KOPT-K1 (cell line): ENCODE results near the gene B3GNT7.
"Not testable (repeated sequence)": the region's sequence is repeated elsewhere in the genome, so short reads cannot be mapped to it uniquely, and the experiment has no call there.

ENCODE experiments used
- H3K27ac ChIP-seq: fragments of 200-600 bp; sonication (generic); 2 replicates; pipeline ENCODE4 v1.5.1; 2016; ENCODE audit warnings: antibody characterized with exemption, mild to moderate bottlenecking, low read depth, low read length; ENCODE audit not compliant: poor library complexity, severe bottlenecking
- H3K36me3 ChIP-seq: fragments of 200-600 bp; sonication (generic); 2 replicates; pipeline ENCODE4 v1.5.1; 2017; ENCODE audit warnings: antibody characterized with exemption, mild to moderate bottlenecking, low read length, moderate library complexity; ENCODE audit not compliant: insufficient read depth
- H3K9me3 ChIP-seq: fragments of 200-600 bp; sonication (generic); 2 replicates; pipeline ENCODE4 v1.5.1; 2017; ENCODE audit warnings: antibody characterized with exemption, low read length, mild to moderate bottlenecking; ENCODE audit not compliant: insufficient read depth, poor library complexity, severe bottlenecking

Gene B3GNT7

GRCh38 chr2:231395188-231396057, at the start of gene B3GNT7:
Gene B3GNT7 (plus strand): TSS chr2:231395710. CDS start chr2:231395804, 94 bp downstream.
- H3K9me3 ChIP-seq = no peaks in the 10 kb centered on the region
- H3K27ac ChIP-seq = no peak within 1 kb of the TSS

GRCh38 chr2:231347081-231347480, 48.4 kb upstream of the B3GNT7 start:
- H3K36me3 ChIP-seq = no peaks in the 10 kb centered on the region
- H3K27ac ChIP-seq = no peak overlapping the region

More at GRCh38 chr2:231395188-231396057, at the start of gene B3GNT7:
- no peaks in the 10 kb centered on the region for H3K36me3 ChIP-seq

GRCh38 chr2:231347638-231348037, 47.9 kb upstream of the B3GNT7 start:
- Histone ChIP-seq H3K36me3 (no peaks in the 10 kb centered on the region), H3K9me3 (no peaks in the 10 kb centered on the region), H3K27ac (no peak overlapping the region)

More at GRCh38 chr2:231347081-231347480, 48.4 kb upstream of the B3GNT7 start:
- H3K9me3 ChIP-seq = no peaks in the 10 kb centered on the region

- H3K27ac ChIP-seq = no peak overlapping the region
- H3K36me3 ChIP-seq = no peaks in the 10 kb centered on the region
- H3K9me3 ChIP-seq = no peaks in the 10 kb centered on the region
Measured at GRCh38 chr2:231348173-231348572, 47.3 kb upstream of the B3GNT7 start.

GRCh38 chr2:231348704-231349373, 46.7 kb upstream of the B3GNT7 start:
- Histone ChIP-seq H3K27ac (no peak overlapping the region), H3K9me3 (no peaks in the 10 kb centered on the region), H3K36me3 (no peaks in the 10 kb centered on the region)

- not testable (repeated sequence) for H3K27ac ChIP-seq, H3K36me3 ChIP-seq, H3K9me3 ChIP-seq
Measured at GRCh38 chr2:231349374-231349735, 46.2 kb upstream of the B3GNT7 start.

- Histone ChIP-seq H3K36me3 (no peaks in the 10 kb centered on the region), H3K27ac (no peak overlapping the region)
Measured at GRCh38 chr2:231351648-231352047, 43.9 kb upstream of the B3GNT7 start.

GRCh38 chr2:231353469-231353868, 42.0 kb upstream of the B3GNT7 start:
- no peaks in the 10 kb centered on the region for H3K36me3 ChIP-seq

More at GRCh38 chr2:231351648-231352047, 43.9 kb upstream of the B3GNT7 start:
- no peaks in the 10 kb centered on the region for H3K9me3 ChIP-seq

GRCh38 chr2:231355508-231356465, 39.7 kb upstream of the B3GNT7 start:
- Histone ChIP-seq H3K27ac (no peak overlapping the region), H3K9me3 (no peaks in the 10 kb centered on the region)

More at GRCh38 chr2:231353469-231353868, 42.0 kb upstream of the B3GNT7 start:
- Histone ChIP-seq H3K9me3 (no peaks in the 10 kb centered on the region), H3K27ac (no peak overlapping the region)

GRCh38 chr2:231356466-231356844, 39.1 kb upstream of the B3GNT7 start:
- no peak overlapping the region for H3K27ac ChIP-seq

More at GRCh38 chr2:231355508-231356465, 39.7 kb upstream of the B3GNT7 start:
- no peaks in the 10 kb centered on the region for H3K36me3 ChIP-seq

GRCh38 chr2:231357048-231357447, 38.5 kb upstream of the B3GNT7 start:
- Histone ChIP-seq H3K9me3 (no peaks in the 10 kb centered on the region), H3K36me3 (no peaks in the 10 kb centered on the region), H3K27ac (no peak overlapping the region)

More at GRCh38 chr2:231356466-231356844, 39.1 kb upstream of the B3GNT7 start:
- Histone ChIP-seq H3K36me3 (no peaks in the 10 kb centered on the region), H3K9me3 (no peaks in the 10 kb centered on the region)

- Histone ChIP-seq H3K36me3 (no peaks in the 10 kb centered on the region), H3K27ac (no peak overlapping the region), H3K9me3 (no peaks in the 10 kb centered on the region)
Measured at GRCh38 chr2:231357931-231358330, 37.6 kb upstream of the B3GNT7 start.

- Histone ChIP-seq H3K27ac (no peak overlapping the region), H3K36me3 (no peaks in the 10 kb centered on the region), H3K9me3 (no peaks in the 10 kb centered on the region)
Measured at GRCh38 chr2:231359441-231359840, 36.1 kb upstream of the B3GNT7 start.

GRCh38 chr2:231359948-231360347, 35.6 kb upstream of the B3GNT7 start:
- no peak overlapping the region for H3K27ac ChIP-seq
- no peaks in the 10 kb centered on the region for H3K36me3 ChIP-seq
- no peaks in the 10 kb centered on the region for H3K9me3 ChIP-seq
